ENCODE data around the gene RHCG.

Gene RHCG

DNA sequence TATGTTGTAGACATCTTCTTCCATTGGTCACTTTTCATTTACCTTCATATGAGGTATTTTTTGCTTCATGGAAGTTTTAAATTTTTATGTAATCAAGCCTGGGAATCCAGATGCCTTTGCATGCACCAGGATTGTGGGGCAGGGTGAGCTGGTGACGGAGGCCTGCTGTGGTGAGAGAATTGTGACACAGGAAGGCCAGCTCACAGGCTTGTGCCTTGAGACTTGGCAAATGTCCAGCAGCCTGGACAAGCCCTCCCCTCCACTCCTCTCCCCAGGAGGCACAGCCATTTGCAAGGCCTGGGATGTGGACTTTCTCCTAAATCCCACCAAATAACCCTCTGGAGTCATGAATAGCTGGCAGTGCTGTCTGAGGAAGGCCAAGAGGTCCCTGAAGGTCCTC is 67.4 kb downstream of the RHCG start:
- TF ChIP-seq, protein P1, sequence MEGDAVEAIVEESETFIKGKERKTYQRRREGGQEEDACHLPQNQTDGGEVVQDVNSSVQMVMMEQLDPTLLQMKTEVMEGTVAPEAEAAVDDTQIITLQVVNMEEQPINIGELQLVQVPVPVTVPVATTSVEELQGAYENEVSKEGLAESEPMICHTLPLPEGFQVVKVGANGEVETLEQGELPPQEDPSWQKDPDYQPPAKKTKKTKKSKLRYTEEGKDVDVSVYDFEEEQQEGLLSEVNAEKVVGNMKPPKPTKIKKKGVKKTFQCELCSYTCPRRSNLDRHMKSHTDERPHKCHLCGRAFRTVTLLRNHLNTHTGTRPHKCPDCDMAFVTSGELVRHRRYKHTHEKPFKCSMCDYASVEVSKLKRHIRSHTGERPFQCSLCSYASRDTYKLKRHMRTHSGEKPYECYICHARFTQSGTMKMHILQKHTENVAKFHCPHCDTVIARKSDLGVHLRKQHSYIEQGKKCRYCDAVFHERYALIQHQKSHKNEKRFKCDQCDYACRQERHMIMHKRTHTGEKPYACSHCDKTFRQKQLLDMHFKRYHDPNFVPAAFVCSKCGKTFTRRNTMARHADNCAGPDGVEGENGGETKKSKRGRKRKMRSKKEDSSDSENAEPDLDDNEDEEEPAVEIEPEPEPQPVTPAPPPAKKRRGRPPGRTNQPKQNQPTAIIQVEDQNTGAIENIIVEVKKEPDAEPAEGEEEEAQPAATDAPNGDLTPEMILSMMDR (conservative IDR thresholded peaks at IDR 0.05; ENCODE audit: low read depth, low read length) = no peak
- DNase-seq (ENCODE audit: low read depth) = no peak
- H3K4me3 ChIP-seq (ENCODE audit: low read length) = no peak overlapping the region

DNA sequence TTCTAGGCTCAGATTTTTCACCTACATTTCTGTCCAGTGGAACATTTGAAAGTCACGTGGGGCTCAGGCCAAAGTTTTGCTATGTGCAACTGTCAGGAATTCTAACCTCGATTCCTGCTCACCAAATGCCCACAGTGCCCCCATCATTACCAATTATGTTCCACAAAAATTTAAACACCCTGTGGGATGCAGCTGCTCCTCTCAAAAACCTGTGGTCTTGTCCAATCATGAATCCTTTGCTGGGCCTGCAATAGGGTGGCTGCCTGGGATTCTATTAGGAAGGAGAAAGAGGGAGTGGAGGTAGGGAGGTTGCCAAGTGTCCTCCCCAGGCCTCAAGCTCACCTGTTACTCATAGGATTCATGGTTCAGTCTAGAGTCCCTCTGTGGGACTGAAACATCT is 68.1 kb downstream of the RHCG start:
- no peak overlapping the region for H3K4me3 ChIP-seq (ENCODE audit: low read length)
- TF ChIP-seq, protein P1 (conservative IDR thresholded peaks at IDR 0.05; ENCODE audit: low read depth, low read length) = no peak
- no peak for DNase-seq (ENCODE audit: low read depth)

DNA sequence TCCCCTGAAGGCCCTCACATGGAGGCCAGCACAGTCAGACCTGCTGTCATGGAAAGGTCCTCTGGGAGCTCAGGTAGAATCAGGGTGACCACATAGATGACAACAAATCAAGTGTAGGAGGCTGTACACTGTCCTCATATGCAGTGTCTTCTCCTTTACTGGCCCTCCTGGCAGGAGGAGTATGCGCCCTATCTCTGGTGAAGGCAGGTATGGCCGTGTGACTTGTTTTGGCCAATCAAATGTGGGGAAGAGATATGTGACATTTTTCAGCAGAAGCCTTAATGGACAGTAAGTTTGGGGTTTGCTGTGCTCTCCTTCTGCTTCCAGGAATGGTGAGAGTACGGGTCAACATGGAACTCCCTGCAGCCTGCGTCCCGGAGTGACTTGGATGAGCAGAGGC is 69.9 kb downstream of the RHCG start:
- DNase-seq (ENCODE audit: low read depth) = no peak
- TF ChIP-seq, protein P1 (conservative IDR thresholded peaks at IDR 0.05; ENCODE audit: low read depth, low read length) = no peak
- H3K4me3 ChIP-seq (ENCODE audit: low read length) = no peak overlapping the region

DNA sequence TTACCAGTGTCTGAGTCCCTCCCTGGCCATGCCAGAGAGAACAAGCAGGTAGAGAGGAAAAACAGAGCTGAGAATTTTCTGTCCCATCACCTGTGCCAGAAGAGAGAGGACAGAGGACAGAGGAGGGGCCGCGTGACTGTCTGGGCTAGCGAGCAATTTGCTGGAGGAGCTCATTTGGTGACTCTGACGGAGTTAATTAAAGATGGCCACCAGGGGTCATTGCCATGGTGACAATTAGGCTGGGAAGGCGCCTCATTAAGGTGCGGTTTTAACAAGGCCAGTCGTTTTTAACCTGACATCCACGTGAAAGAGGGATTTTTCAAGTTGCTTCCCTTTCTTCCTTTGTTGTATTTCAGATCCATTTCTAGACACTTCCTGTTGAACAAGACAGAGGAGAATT is 72.4 kb downstream of the RHCG start:
- no peak overlapping the region for H3K4me3 ChIP-seq (ENCODE audit: low read length)
- DNase-seq (ENCODE audit: low read depth) = no peak
- TF ChIP-seq, protein P1 (conservative IDR thresholded peaks at IDR 0.05; ENCODE audit: low read depth, low read length) = no peak
